NOMO-1 treated with dmso at 0.1 percent for 144 hours (cell line): ENCODE results near the gene KMO.

Source experiments
- DNase-seq: peaks from one replicate; lab custom pipeline; 2025; ENCODE audit not compliant: unreplicated experiment; lab: John Stamatoyannopoulos, UW

The KMO gene

GRCh38 chr1:241622669-241623068 is 90.5 kb downstream of the KMO start:
- no peak for DNase-seq

DNA sequence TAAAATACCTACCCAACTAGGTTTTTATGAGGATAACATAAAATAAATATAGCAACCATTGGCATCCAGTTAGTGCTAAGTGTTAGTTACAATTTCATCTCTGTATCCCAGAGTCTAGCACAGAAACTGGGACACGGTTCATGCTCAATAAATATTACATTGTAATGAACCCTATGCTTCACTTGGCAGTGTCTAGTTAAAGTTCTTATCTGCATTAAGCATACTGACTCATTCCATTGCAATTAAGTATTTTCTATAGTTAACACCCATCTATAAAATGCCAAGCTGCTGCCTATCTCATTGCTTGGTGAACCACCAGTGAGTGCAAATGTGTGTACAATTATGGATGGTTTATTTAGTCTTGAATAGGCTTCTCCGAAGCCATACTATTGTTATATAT is 92.8 kb downstream of the KMO start:
- DNase-seq, result no peak

- DNase-seq, result peak; percentile 21
These were observed 95.5 kb downstream of the KMO start for GRCh38 chr1:241627453-241628259.

DNA sequence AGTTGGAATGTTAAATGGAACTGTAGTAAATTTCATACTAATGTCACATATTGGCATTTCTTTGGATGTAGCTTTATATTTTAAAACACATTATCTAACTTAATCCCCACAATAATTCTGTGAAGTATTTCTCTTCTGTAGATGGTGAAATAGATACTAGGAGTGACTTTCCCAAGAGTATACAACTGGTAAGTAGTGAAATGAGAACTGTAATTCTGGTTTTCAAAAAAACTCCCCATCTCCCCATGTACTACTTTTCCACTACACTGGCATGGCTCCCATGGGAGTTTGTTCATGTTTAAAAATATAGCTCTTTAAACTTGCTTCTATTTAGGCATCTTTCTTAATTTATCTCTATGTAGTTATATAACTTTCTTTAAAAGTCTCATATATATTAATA is 97.8 kb downstream of the KMO start:
- no peak for DNase-seq

GRCh38 chr1:241630476-241630875 is 98.3 kb downstream of the KMO start:
- no peak for DNase-seq

- DNase-seq, result no peak
These were observed 98.7 kb downstream of the KMO start for GRCh38 chr1:241630899-241631298.

GRCh38 chr1:241631674-241632073 is 99.5 kb downstream of the KMO start:
- no peak for DNase-seq

DNA sequence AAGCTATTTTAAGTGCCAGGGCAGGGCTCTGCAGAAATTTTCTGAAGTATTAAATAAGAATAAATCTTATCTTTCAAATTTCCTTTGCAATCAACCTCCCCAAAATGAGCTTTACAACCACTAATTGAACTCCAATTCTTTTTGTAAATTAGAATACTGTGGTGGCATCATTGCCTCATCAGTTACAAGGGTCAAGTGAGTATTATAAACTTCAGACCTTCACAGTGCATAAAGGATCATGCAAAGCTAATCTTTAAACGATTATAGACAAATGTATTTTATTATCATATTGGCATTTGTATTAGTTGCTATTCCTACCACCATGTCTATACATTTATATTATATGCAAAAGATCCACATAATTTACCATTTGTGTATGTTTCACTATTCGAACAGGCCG is 100.8 kb downstream of the KMO start:
- no peak for DNase-seq

GRCh38 chr1:241635556-241636152 is 103.5 kb downstream of the KMO start:
- DNase-seq, result no peak

DNA sequence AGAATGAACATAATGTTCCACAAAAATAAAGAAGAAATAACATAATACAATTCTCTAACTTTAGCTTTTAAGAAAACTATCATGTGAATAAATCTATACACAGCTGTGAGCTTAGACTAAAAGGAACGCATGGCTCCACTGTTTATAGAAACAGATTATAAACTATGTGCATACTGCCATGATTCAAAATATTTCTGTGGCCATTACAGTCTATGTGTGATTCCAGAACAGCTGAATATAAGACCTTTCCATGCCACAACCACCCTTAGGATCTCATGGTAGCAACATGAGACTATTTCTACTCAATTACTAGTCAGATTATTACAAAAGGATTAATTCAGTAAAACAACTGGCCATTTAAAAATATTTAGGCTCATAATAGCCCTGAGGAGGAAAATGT is 104.1 kb downstream of the KMO start:
- no peak for DNase-seq

GRCh38 chr1:241637046-241637590 is 104.9 kb downstream of the KMO start:
- DNase-seq, result no peak

DNA sequence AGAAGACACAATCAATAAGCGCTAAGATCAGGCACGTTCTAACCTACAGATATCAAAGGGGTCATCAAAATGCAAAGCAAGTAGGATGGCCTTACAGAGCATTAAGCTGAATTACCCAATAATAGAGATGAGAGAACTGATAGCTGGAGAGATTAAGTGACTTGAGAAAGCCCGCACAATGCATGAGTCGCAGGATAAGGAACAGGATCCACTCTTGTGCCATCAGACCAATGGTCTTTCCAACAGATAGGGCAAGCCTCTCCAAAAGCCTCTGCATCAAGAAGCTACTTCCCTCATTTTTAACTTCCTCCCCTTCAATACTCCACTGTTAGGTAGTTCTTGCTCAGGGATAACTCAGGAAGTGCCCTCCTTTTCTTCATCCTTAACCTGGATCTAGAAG is 105.4 kb downstream of the KMO start:
- DNase-seq, result peak; percentile 9

DNA sequence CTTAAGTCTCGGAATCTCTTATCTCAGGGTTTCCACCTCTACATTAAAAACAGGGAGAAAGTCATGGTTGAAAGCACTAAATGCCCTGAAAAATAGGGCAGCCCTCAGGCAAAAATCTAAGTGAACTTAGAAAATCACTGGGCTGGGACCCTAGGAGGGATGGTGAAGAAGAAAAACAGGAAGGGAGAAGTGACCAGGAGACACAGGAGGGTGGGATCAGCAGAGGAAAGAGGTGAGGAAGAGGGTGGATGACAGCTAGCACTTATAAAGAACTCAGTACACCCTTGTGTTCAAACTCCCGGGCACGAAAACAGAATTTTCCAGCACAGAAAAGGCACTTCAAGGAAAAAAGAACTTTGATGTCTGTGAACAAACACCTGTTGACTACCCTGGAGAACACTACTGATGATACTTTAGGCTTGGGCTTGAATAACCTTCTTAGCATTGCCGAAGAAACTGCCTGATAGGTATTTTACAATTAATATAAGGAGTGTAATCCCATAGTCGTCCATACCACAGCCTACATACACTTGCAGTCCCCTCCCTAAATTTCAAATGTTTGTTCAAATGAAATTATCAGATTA is 106.0 kb downstream of the KMO start:
- DNase-seq, result no peak

DNA sequence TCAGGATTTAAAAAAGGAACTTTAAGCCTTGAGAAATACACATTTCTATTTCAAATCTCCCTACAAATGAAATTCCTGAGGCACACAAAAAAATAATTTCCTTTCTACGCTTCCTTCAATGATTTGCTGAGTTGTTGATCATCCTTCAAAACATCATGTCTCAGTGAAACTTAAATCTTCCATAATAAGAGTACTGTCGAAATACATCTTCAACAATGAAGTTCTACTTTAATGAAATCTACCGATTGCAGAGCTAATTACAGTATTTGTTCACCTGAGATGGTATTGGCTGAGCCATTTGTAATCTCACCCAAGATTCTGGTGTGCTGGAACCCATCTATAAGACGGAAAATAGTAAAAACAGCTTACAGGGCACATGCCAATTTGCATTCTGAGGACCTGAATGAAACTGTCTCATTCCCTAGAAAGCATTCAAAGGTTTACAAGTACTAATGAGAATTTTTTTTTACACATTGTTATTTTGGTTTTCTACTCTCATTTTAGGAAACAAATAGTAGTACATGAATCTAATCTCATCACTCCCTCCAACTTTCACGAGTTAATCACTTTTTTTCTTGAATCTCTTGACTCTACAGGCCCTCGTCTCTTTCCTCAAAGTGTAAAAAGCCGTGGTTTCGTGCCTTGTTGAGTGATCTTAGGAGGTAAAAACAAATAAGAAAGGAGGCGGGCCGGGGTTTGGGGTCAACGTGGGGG is 106.9 kb downstream of the KMO start:
- no peak for DNase-seq

DNA sequence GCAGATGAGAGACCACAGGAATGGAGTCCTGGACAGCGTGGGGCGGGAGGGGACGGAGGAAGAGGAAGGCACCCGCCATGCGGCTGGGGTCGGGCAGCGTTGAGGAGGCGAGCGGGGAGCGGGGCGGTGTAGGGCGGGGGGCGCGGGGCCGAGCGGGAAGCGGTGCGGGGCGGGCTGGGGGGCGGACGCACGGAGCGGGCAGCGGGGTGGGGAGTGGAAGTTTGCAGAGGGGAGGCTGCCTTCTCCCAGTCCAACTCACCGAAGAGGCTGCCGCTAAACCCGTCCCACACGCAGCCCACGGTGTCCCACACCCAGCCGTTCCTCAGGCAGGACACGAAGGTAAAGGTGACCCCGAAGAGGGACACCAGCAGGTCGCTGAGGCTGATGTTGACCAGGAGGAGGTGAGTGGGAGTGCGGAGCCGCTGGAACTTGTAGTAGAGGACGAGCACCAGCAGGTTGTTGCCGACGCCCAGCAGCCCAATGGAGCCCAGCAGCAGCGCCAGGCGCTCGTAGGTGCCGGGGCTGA is 107.5 kb downstream of the KMO start:
- DNase-seq, result peak; percentile 63

- peak; percentile 70 for DNase-seq
These were observed 108.1 kb downstream of the KMO start, which contains the start of the genes CHML and OPN3 for GRCh38 chr1:241640149-241640866. CHML (minus strand) TSS chr1:241640369; CDS start chr1:241635766, 4,603 bp downstream. OPN3 (minus strand) TSS chr1:241640369; CDS start chr1:241640254, 115 bp downstream.

- DNase-seq, result peak; percentile 61
These were observed 108.9 kb downstream of the KMO start for GRCh38 chr1:241640867-241641622.

DNA sequence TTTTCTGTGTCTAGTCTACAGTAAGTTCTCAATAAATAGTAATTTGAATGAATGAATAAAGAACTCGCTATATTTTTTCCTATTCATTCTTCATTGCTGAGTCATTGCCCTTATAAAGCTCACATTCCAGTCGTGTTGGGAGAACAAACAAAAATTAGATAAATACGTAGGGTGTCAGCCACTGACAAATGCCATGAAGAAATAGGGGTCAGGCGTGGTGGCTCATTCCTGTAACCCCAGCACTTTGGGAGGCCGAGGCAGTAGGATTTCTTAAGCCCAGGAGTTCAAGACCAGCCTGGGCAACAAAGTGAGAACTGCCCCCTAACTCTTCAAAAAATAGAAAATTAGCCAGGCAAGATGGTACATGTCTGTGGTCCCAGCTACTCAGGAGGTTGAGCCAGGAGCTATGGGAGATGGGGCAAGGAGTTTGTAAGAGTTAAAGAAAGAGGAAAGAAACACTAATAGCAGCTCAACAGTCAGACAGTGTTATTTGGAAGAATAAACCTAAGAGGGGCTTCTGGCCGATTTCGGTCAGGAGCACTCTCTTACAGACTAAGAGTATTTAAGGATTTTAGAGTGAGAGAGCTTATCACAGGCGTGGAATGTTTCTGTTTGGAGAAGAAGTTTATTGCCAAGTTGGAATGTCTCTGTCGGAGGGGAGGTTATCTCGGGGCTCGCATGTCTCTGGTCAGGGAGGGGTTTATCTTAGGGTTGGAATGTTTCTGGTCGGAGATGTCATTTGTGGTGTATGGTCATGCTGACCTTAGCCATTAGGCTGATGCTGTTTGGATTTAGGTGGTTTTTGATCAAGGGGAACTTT is 109.8 kb downstream of the KMO start:
- DNase-seq, result no peak

GRCh38 chr1:241642593-241642944 is 110.4 kb downstream of the KMO start:
- DNase-seq, result no peak
